ENCODE data around the gene KIAA1671. TPM values are rescaled to one million over a fixed set of nuclear protein-coding genes. Genes with fewer than 3 reads are reported as not detected.

Gene KIAA1671
- total RNA-seq, 2 experiments from 2014 or later: 9.4 to 10.6 TPM

Other genes starting within 250 kb of the KIAA1671 start
- not detected for gene PIWIL3, start 178.0 kb upstream of the KIAA1671 start, total RNA-seq
- under 1 TPM in 1 of 2 experiments, not detected in 1; 0.27 TPM for gene SGSM1, start 146.5 kb upstream of the KIAA1671 start, total RNA-seq
- gene LHFPL7, start 6.0 kb upstream of the KIAA1671 start, total RNA-seq: not detected
- gene CRYBB3, start 247.1 kb downstream of the KIAA1671 start, total RNA-seq: under 1 TPM in 1 of 2 experiments, not detected in 1; 0.25 TPM

Data from activated CD8-positive, alpha-beta memory T cell treated with anti-CD3 and anti-CD28 coated beads for 36 hours (primary cell).